Liver (tissue), 9 donors: ENCODE results near the gene PTPN6. TPM values are rescaled to one million over a fixed set of nuclear protein-coding genes. Genes with fewer than 3 reads are reported as not detected.

ENCODE experiments used
- DNase-seq: peaks from one replicate; pipeline ENCODE4 v3.0.0-alpha.2; 2017; ENCODE audit warnings: low spot score
- H3K27ac ChIP-seq, 2 donors: one replicate each; pipeline ENCODE4 v1.7.0; 2013; ENCODE audit warnings: inconsistent platforms in 2 of 2, low read length in 2 of 2, control low read depth in 1 of 2, low read depth in 1 of 2, mild to moderate bottlenecking in 1 of 2
- H3K27me3 ChIP-seq, 4 donors: one replicate each; pipeline versions ENCODE4 v1.6.1 to v1.7.0; 2013; ENCODE audit warnings: low read length in 3 of 4, inconsistent platforms in 1 of 4, mild to moderate bottlenecking in 1 of 4, moderate library complexity in 1 of 4; ENCODE audit not compliant: control insufficient read depth in 4 of 4, insufficient read depth in 4 of 4
- H3K36me3 ChIP-seq, 4 donors: one replicate each; pipeline versions ENCODE4 v1.6.1 to v1.7.0; 2013; ENCODE audit warnings: low read length in 3 of 4, mild to moderate bottlenecking in 3 of 4, low read depth in 1 of 4, moderate library complexity in 1 of 4; ENCODE audit not compliant: control insufficient read depth in 4 of 4, insufficient read depth in 3 of 4
- H3K4me1 ChIP-seq, 4 donors: one replicate each; pipeline versions ENCODE4 v1.6.1 to v1.7.0; 2013; ENCODE audit warnings: low read length in 3 of 4, mild to moderate bottlenecking in 3 of 4, moderate library complexity in 1 of 4; ENCODE audit not compliant: control insufficient read depth in 4 of 4, insufficient read depth in 4 of 4
- H3K4me3 ChIP-seq, 3 donors: one replicate each; pipeline versions ENCODE4 v1.6.1 to v1.7.0; 2013; ENCODE audit warnings: low read length in 3 of 3, control low read depth in 1 of 3, low read depth in 1 of 3, mild to moderate bottlenecking in 1 of 3
- H3K9ac ChIP-seq, 2 donors: one replicate each; pipeline ENCODE4 v1.7.0; 2013; ENCODE audit warnings: low read length in 2 of 2, mild to moderate bottlenecking in 2 of 2, moderate library complexity in 2 of 2, control low read depth in 1 of 2, low read depth in 1 of 2
- H3K9me3 ChIP-seq, 4 donors: one replicate each; pipeline versions ENCODE4 v1.6.1 to v1.7.0; 2013; ENCODE audit warnings: low read length in 3 of 4; ENCODE audit not compliant: control insufficient read depth in 4 of 4
- EGR1 ChIP-seq, 2 donors: IDR thresholded peaks; 2 replicates each; pipeline ENCODE4 v1.6.1; 2016 to 2018; ENCODE audit warnings: antibody characterized with exemption in 2 of 2, low read depth in 2 of 2
- FOXA1 ChIP-seq: IDR thresholded peaks from 2 replicates; pipeline ENCODE4 v1.6.1; 2016; ENCODE audit warnings: antibody characterized with exemption
- FOXA2 ChIP-seq: IDR thresholded peaks from 2 replicates; pipeline ENCODE4 v1.6.1; 2016; ENCODE audit warnings: antibody characterized with exemption
- HNF4A ChIP-seq, 2 donors: conservative IDR thresholded peaks; 2 replicates each; pipeline ENCODE4 v1.6.1; 2016; ENCODE audit warnings: antibody characterized with exemption in 2 of 2, mild to moderate bottlenecking in 2 of 2
- HNF4G ChIP-seq: IDR thresholded peaks from 2 replicates; pipeline ENCODE4 v1.6.1; 2016; ENCODE audit warnings: antibody characterized with exemption
- JUND ChIP-seq, 2 donors: IDR thresholded peaks; 2 replicates each; pipeline ENCODE4 v1.6.1; 2016; ENCODE audit warnings: antibody characterized with exemption in 2 of 2
- NR2F2 ChIP-seq: IDR thresholded peaks from 2 replicates; pipeline ENCODE4 v1.6.1; 2016; ENCODE audit warnings: antibody characterized with exemption
- RAD21 ChIP-seq, 2 donors: IDR thresholded peaks; 2 replicates each; pipeline ENCODE4 v1.6.1; 2016; ENCODE audit warnings: antibody characterized with exemption in 2 of 2, mild to moderate bottlenecking in 2 of 2
- RXRA ChIP-seq, 2 donors: IDR thresholded peaks; 2 replicates each; pipeline ENCODE4 v1.6.1; 2017 to 2018; ENCODE audit warnings: antibody characterized with exemption in 2 of 2, mild to moderate bottlenecking in 1 of 2
- SP1 ChIP-seq: IDR thresholded peaks from 2 replicates; pipeline ENCODE4 v1.6.1; 2018; ENCODE audit warnings: antibody characterized with exemption, mild to moderate bottlenecking
- TAF1 ChIP-seq: conservative IDR thresholded peaks from 2 replicates; pipeline ENCODE4 v1.6.1; 2016; ENCODE audit warnings: antibody characterized with exemption, mild to moderate bottlenecking
- YY1 ChIP-seq: IDR thresholded peaks from 2 replicates; pipeline ENCODE4 v1.6.1; 2016; ENCODE audit warnings: antibody characterized with exemption, mild to moderate bottlenecking
- WGBS: extraction: QIAGEN DNeasy Blood & Tissue Kit; methylation state at CpG from one replicate; pipeline ENCODE4 v1.1.7; 2013; 5-methylcytosine and 5-hydroxymethylcytosine counted together
- polyA plus RNA-seq, 2 donors: library from polyadenylated mRNA; stranded (reverse) in 1 of 2; unstranded in 1 of 2; fragments of 200-250 nt in 1 of 2; fragments of >200 nt in 1 of 2; fragmentation: Nextera tagmentation in 1 of 2; extraction: Ambion mirVana in 1 of 2; gene quantifications; one replicate each; pipeline versions ENCODE4 v1.2.1 to v1.2.3, GENCODE V29; 2013 to 2015
- total RNA-seq, 2 donors: library from RNA; depleted of rRNA; stranded (reverse); fragments of >200 nt; gene quantifications; one replicate each; pipeline ENCODE4 v1.2.3, GENCODE V29; 2014
- TF ChIP-seq, protein P1 (sequence below): IDR thresholded peaks from 2 replicates; pipeline ENCODE4 v1.6.1; 2016; ENCODE audit warnings: antibody characterized with exemption
- TF ChIP-seq, protein P2 (sequence below): IDR thresholded peaks from 2 replicates; pipeline ENCODE4 v1.6.1; 2016; ENCODE audit warnings: antibody characterized with exemption
- TF ChIP-seq, protein P3 (sequence below): IDR thresholded peaks from 2 replicates; pipeline ENCODE4 v1.6.1; 2016; ENCODE audit warnings: antibody characterized with exemption
- donor health status: healthy.
- donor health status: healthy.
- donor health status: healthy.
- donor health status: healthy.
- donor health status: healthy.

The PTPN6 gene
- total and polyA plus RNA-seq, 4 donors, result 15.2 to 41.0 (median 19.6) TPM

DNA sequence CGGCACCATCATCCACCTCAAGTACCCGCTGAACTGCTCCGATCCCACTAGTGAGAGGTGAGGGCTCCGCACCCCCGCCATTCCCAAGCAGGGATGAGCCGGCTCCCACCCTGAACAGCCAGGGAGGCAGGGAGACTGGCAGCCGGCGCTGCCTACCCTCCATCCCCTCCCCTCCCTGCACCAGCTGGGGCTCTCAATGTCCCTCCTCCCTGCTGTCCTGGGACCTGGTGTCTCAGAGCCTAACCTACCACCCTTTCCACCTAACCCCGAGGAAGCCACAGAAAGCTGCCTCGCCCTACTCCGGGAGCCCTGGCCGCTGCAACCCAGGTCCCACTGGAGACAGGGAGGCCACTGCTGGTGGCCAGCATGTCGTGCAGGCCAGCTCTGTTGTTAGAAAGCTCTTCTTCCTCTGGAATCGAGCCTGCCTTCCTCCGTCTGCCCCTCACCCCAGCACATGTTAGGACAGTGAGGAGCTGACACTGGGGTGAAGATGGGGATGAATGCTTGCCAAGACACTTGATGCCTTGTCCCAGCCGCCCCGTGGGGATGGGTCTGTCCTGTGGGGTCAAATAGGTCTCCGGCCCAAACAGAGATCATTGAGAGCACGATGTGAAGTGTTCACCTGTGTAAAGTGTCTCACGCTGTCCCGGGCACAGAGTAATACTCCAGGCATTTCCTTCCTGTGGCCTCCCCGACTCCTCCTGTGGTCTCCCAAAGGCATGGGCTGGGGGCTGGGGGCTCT, 1.1 kb downstream of the PTPN6 start:
- peak overlapping the region; percentile 64 to 81 for H3K27ac ChIP-seq
- WGBS, result 76% methylated on average over 22 of the region's 22 CpGs

DNA sequence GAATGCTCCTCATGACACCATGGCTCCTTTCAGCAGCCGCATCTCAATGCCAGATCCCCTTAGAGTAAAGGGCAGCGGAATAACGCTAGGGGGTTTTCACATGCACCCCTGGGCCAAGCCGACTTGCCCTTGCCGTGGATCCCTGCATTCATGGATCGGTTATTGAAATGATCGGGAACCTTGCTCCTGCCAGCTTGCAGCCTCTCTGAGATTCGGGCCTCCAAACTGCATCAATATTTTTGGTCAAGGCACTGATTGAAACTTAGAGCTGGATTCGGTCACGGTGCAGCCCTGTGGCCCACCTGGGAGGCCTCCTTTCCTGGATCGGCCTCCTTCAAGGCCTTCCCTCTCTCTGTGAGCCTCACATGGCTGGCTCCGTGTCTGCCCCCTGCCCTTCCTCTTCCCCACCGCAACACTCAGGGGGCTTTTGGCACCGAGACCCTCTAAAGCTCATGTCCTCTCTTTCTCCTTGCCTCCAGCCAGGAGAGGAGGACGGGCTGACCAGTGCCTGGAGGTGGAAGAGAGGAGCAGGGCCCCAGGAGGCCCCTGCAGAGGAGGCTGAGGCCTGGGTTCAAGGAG, 1.8 kb downstream of the PTPN6 start:
- 80% methylated on average over 15 of the region's 15 CpGs for WGBS
- Histone ChIP-seq H3K4me3 (peak overlapping the region; percentile 18 to 53 (median 41)), H3K36me3 (peaks cover 0 to 3% (median 2%) of the 10 kb centered on the region in 4 donors), H3K27ac (peak overlapping the region; percentile 64 to 81), H3K9me3 (no peaks in the 10 kb centered on the region), H3K4me1 (no peaks in the 10 kb centered on the region), H3K9ac (peak overlapping the region in 1 of 2 donors; percentile 65), H3K27me3 (no peaks in the 10 kb centered on the region)
- no peak for TF ChIP-seq FOXA1
- TF ChIP-seq, protein P1, sequence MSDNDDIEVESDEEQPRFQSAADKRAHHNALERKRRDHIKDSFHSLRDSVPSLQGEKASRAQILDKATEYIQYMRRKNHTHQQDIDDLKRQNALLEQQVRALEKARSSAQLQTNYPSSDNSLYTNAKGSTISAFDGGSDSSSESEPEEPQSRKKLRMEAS, result no peak
- no peak for TF ChIP-seq HNF4G
- no peak for TF ChIP-seq RAD21 (IDR thresholded peaks at IDR 0.05)
- no peak for TF ChIP-seq RXRA (IDR thresholded peaks at IDR 0.05)
- TF ChIP-seq, protein P2, sequence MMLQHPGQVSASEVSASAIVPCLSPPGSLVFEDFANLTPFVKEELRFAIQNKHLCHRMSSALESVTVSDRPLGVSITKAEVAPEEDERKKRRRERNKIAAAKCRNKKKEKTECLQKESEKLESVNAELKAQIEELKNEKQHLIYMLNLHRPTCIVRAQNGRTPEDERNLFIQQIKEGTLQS, result no peak
- TF ChIP-seq EGR1 (IDR thresholded peaks at IDR 0.05; ENCODE audit: low read depth in 2 of 2), result no peak
- TF ChIP-seq NR2F2, result no peak
- no peak for TF ChIP-seq FOXA2
- no peak for TF ChIP-seq JUND (IDR thresholded peaks at IDR 0.05)
- TF ChIP-seq, protein P3, sequence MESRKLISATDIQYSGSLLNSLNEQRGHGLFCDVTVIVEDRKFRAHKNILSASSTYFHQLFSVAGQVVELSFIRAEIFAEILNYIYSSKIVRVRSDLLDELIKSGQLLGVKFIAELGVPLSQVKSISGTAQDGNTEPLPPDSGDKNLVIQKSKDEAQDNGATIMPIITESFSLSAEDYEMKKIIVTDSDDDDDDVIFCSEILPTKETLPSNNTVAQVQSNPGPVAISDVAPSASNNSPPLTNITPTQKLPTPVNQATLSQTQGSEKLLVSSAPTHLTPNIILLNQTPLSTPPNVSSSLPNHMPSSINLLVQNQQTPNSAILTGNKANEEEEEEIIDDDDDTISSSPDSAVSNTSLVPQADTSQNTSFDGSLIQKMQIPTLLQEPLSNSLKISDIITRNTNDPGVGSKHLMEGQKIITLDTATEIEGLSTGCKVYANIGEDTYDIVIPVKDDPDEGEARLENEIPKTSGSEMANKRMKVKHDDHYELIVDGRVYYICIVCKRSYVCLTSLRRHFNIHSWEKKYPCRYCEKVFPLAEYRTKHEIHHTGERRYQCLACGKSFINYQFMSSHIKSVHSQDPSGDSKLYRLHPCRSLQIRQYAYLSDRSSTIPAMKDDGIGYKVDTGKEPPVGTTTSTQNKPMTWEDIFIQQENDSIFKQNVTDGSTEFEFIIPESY, result no peak
- no peak for TF ChIP-seq SP1
- TF ChIP-seq HNF4A (conservative IDR thresholded peaks at IDR 0.05), result no peak
- DNase-seq, result no peak

More for the DNA sequence above, 1.1 kb downstream of the PTPN6 start:
- Histone ChIP-seq H3K9ac (peak overlapping the region; percentile 22 to 65), H3K4me1 (peaks cover 0 to under 1% (median 0%) of the 10 kb centered on the region in 4 donors), H3K9me3 (no peaks in the 10 kb centered on the region), H3K36me3 (peaks cover 0 to 3% (median 0%) of the 10 kb centered on the region in 4 donors), H3K27me3 (no peaks in the 10 kb centered on the region), H3K4me3 (peak overlapping the region; percentile 12 to 53 (median 41))
- no peak for DNase-seq
- TF ChIP-seq YY1 (no peak), RXRA (IDR thresholded peaks at IDR 0.05) (no peak), EGR1 (IDR thresholded peaks at IDR 0.05; ENCODE audit: low read depth in 2 of 2) (no peak), TAF1 (no peak), RAD21 (IDR thresholded peaks at IDR 0.05) (no peak)
- TF ChIP-seq, protein P2, result no peak
- TF ChIP-seq, protein P3, result no peak
